Cardiac fibroblast (primary cell): ENCODE data around the gene GNAL.

Experiments
- DNase-seq, 2 donors: peaks; one replicate each; pipeline versions ENCODE4 v3.0.0 to v3.0.0-alpha.2; 2010; ENCODE audit warnings: low read depth in 2 of 2
- H3K4me3 ChIP-seq, 2 donors: replicated peaks in 1 of 2; 1 replicate in 1 of 2; 2 replicates in 1 of 2; pipeline ENCODE4 v1.5.1; 2011; ENCODE audit warnings: low read depth in 2 of 2, low read length in 2 of 2, mild to moderate bottlenecking in 2 of 2, moderate library complexity in 1 of 2
- TF ChIP-seq, protein P1 (sequence below): IDR thresholded peaks from one replicate; pipeline ENCODE4 v1.5.1; 2011; ENCODE audit warnings: low read depth, mild to moderate bottlenecking, low read length, inconsistent platforms

GNAL gene

DNA sequence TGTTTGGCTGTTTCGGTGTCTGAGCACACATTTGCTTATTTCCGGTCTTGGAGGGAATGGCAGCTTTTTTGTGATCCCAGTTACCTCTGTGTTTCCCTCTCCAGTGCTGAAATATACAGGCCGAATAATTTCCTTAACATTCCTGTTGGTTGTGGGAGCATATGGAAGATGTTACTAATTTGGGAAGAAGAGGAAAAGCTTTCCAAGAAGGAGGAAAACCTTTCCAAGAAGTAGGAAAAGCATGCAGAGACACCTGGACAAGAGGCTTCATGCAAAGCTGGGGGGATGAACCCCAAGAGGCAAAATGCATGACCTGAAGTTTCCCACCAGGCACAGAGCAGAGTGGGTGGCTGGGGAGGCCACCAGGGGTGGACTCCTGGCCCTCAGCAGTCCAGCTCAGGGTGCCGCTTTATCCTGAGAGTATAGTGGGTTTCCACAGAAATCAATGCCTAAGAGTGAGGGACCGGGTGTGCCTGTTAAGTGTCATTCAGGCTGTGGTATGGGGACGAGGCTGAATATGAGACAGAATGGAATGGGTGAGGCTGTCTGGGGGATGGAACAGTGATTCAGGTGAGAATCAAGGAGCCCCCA, 25.5 kb upstream of the GNAL start:
- TF ChIP-seq, protein P1, sequence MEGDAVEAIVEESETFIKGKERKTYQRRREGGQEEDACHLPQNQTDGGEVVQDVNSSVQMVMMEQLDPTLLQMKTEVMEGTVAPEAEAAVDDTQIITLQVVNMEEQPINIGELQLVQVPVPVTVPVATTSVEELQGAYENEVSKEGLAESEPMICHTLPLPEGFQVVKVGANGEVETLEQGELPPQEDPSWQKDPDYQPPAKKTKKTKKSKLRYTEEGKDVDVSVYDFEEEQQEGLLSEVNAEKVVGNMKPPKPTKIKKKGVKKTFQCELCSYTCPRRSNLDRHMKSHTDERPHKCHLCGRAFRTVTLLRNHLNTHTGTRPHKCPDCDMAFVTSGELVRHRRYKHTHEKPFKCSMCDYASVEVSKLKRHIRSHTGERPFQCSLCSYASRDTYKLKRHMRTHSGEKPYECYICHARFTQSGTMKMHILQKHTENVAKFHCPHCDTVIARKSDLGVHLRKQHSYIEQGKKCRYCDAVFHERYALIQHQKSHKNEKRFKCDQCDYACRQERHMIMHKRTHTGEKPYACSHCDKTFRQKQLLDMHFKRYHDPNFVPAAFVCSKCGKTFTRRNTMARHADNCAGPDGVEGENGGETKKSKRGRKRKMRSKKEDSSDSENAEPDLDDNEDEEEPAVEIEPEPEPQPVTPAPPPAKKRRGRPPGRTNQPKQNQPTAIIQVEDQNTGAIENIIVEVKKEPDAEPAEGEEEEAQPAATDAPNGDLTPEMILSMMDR, result no peak
- H3K4me3 ChIP-seq, result no peak overlapping the region
- no peak for DNase-seq

DNA sequence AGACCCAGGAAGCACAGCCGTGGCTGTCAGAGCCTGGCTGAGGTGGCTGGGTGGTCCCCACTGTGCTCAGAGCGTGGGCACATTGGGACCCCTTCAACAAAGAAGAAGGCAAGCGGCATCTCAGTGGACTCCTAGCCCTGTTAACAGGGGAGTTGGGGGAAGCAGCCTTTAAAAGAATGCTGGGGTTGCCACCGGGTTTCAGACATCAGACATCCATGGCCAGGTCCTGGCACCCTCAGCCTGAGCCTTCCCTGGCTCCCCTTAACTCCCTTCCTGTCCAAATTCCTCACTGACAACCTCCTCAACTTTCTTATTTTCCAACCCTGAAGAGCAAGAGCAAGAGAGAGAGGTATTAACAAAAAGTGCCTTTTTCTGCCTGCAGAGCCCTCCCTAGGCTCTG, 24.8 kb upstream of the GNAL start:
- no peak overlapping the region for H3K4me3 ChIP-seq
- TF ChIP-seq, protein P1, result no peak
- no peak for DNase-seq

DNA sequence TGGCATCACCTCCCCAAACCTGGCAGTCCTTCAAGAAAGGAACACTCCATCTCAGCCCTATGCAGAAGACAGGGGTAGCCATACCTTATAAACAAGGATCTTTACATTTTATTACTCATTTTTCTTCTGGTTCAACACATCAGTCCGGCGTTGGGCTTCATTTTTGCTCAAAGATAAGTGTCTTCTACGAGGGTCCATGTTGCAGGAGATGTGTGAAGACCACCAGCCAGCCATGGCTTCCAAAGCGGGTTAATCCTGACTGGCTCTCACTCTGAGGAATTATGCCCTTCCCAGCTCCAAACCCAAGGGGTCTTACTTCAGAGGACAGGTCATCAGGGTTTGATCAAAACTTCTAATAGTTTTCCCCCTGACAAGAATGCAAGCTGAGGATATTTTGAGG, 23.9 kb upstream of the GNAL start:
- TF ChIP-seq, protein P1, result no peak
- no peak for DNase-seq
- no peak overlapping the region for H3K4me3 ChIP-seq

DNA sequence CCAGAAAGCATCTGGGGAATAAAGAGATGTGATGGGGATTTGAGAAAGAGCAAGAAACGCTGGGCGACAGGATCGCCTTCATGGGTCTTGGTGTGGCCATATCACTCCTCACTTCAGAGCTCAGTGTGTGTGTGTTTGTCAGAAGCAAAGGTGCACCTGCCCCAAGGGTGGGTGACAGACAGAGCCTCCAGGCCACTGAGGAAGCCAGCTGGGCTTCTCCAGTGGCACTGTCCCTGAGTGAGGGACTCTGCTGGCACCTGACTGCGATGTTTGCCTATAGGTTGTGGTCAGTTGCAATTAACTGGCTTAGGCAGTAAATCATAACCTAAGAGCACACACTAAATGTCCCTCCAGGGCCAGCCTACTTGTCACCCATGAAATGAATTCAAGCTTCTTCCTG, 23.5 kb upstream of the GNAL start:
- no peak for DNase-seq
- no peak overlapping the region for H3K4me3 ChIP-seq
- TF ChIP-seq, protein P1, result no peak

DNA sequence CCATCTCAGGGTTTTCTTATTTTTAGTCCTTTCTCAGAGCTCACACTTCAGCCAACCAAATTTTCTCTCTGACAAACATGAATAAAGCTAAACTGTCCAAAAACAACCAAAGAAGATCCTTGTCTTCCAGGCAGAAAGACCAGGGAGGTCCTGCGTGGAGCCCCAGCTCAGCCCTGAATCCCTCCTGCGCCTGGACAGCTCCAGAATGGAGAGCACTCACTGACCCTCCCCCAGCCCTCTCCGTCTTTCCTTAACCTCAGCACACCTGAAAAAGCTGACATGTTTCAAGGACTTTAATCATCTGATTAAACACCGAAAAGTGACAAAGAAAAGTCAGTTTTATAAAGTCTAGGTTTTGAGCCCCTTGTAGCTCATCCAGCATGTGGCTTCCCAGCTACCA, 22.9 kb upstream of the GNAL start:
- no peak overlapping the region for H3K4me3 ChIP-seq
- no peak for DNase-seq
- TF ChIP-seq, protein P1, result no peak

DNA sequence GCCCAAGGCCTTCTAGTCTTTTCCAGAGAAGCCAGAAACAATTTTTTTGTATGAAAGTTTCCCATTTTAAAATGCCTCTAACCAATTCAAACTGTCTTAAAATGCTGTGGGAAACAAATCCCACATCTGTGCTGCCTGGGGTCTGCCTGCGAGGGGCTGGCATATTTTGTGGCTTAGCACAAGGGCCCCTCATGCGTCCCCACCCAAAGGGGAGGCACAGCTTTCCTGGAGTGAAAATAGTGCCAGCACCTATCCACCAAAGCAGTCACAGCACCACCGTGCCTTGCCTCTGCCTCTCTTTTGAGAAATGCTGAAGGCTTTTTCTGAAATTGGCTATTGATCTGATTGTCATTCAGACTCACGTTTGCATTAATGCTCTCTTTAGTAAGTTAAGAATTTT, 22.2 kb upstream of the GNAL start:
- DNase-seq, result no peak
- H3K4me3 ChIP-seq, result no peak overlapping the region
- TF ChIP-seq, protein P1, result no peak

DNA sequence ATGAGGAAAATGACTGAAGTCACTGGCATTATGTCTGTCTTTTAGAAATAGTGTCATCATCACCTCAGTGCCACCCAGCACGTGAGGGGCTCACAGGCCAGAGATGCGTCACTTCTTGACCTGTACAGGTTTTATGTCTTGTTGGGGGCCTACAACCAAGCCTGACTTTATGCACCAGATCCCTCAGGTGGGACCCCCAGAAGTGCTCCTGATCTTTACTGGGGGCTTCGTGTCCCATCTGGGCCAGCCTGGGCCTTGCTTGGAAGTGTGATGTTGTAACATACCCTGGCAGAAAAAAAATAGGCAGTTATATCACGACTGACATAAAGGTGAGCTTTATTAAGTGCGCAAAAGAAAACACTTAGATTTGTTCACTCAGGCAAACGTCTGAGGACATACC, 21.5 kb upstream of the GNAL start:
- DNase-seq, result no peak
- H3K4me3 ChIP-seq, result no peak overlapping the region
- TF ChIP-seq, protein P1, result no peak
